Activated naive CD4-positive, alpha-beta T cell treated with anti-CD3 and anti-CD28 coated beads, Interleukin-2, amount 50 U/mL, for 24 hours (primary cell): ENCODE data around the gene RBM12.
"Not testable (repeated sequence)": the region's sequence is repeated elsewhere in the genome, so short reads cannot be mapped to it uniquely, and the experiment has no call there.

Source experiments
- H3K27ac Mint-ChIP-seq: one replicate; pipeline ENCODE4 v1.8.0; 2021; ENCODE audit warnings: mild to moderate bottlenecking, mixed read lengths
- H3K27me3 Mint-ChIP-seq: one replicate; pipeline ENCODE4 v1.8.0; 2021; ENCODE audit warnings: mixed read lengths
- H3K36me3 Mint-ChIP-seq: one replicate; pipeline ENCODE4 v1.8.0; 2021; ENCODE audit warnings: mixed read lengths
- H3K4me1 Mint-ChIP-seq: one replicate; pipeline ENCODE4 v1.8.0; 2021; ENCODE audit warnings: mixed read lengths
- H3K4me3 Mint-ChIP-seq: one replicate; pipeline ENCODE4 v1.8.0; 2021; ENCODE audit warnings: mild to moderate bottlenecking, mixed read lengths
- H3K9me3 Mint-ChIP-seq: one replicate; pipeline ENCODE4 v1.8.0; 2021; ENCODE audit warnings: mixed read lengths

Gene RBM12

DNA sequence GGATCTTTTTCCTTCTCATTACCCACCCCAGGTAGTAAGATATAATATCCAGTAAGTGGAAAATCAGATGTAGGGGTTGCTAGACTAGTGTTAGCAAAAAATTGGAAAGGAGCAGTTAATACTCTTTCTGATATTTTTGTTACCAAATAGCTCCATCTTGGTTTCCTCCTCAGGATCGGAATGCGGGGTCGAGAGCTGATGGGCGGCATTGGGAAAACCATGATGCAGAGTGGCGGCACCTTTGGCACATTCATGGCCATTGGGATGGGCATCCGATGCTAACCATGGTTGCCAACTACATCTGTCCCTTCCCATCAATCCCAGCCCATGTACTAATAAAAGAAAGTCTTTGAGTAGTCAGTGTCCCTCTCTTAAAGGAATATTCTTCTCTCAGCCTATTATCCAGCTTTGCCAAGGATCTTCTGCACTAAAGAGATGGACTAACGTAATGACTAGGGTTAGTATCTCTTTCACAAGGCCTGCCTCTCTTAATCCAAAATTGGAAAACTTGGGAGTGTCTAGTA lies 36.0 kb upstream of the RBM12 start:
- Mint-ChIP-seq H3K36me3 (peaks cover 13% of the 10 kb centered on the region), H3K4me1 (peaks cover 54% of the 10 kb centered on the region), H3K9me3 (no peaks in the 10 kb centered on the region), H3K27ac (peak overlapping the region; percentile 92), H3K4me3 (peak overlapping the region; percentile 97), H3K27me3 (no peaks in the 10 kb centered on the region)

DNA sequence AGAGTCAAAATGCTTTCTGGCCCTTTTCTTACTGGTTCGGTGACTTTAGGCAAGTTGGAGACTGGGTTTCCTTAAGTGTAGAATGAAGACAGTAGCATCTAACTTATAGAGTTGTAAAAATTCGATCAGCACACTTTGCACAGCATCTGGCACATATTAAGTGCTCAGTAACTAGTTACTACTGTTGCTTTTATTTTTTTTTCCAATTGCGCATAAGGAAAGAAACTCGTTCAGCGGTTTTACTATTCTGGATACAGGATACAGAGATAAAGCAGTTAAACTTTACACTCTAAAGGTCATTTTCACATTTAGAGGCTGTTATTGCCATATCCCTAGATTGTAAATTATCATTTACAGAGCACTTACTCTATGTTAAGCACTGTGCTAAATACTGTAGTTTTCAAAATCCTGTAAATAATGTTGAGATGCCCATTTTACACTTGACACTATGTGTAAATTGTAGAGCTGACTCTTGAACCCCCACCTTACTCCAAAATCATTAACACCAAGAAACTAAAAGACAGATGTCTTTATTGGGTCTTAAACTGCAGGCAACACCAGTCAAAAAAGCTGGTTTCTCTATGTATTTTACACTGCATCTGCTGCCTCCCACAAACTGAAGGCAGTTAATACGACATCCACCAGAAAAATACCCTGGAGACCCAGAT lies 35.4 kb upstream of the RBM12 start:
- Mint-ChIP-seq H3K4me1 (peaks cover 59% of the 10 kb centered on the region), H3K9me3 (no peaks in the 10 kb centered on the region), H3K36me3 (peaks cover 15% of the 10 kb centered on the region), H3K27me3 (no peaks in the 10 kb centered on the region), H3K27ac (peak overlapping the region; percentile 92), H3K4me3 (peak overlapping the region; percentile 97)

DNA sequence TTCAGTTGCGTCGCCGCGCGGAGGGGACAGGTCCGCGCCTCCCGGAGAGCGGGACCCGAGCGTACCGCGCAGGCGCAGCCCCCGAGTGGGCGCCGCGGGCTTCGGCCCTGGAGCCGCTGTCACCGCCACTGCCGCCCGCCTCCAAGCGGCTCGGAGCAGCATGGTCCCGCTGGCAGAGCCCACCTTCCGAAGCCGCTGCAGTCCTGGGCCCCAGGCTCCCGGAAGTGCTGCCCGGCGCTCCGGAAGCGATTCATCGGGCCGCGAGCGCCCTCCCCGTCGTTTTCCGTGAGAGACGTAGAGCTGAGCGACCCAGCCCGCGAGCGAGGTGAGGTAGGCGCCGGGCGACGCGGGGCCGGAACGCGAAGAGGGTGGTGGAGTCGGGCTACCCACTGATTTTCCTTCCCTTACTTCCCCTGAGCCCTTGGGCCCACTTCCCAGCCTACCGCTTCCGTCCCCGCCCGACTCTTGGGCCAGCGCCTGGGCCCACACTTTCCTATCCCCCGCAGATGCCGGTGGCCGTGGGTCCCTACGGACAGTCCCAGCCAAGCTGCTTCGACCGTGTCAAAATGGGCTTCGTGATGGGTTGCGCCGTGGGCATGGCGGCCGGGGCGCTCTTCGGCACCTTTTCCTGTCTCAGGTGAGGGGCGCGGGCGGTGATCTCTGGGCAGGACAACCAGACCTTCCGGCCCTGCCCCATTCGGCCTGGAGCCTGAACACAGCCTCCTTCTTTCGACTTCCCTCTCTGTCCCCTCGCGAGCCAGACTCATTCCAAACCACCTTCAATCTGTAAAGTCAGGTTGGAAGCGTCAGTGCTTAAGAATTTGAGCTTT lies 34.6 kb upstream of the RBM12 start, which contains the start of the genes NFS1 and ROMO1:
NFS1 (minus strand) TSS at position 226 of the 830 bp plus-strand sequence; CDS start at position 162, 64 bp downstream.
ROMO1 (plus strand) TSS at position 279 of the 830 bp plus-strand sequence; CDS start at position 507, 228 bp downstream.
- H3K36me3 Mint-ChIP-seq = peaks cover 13% of the 10 kb centered on the region
- H3K27me3 Mint-ChIP-seq = no peaks in the 10 kb centered on the region

DNA sequence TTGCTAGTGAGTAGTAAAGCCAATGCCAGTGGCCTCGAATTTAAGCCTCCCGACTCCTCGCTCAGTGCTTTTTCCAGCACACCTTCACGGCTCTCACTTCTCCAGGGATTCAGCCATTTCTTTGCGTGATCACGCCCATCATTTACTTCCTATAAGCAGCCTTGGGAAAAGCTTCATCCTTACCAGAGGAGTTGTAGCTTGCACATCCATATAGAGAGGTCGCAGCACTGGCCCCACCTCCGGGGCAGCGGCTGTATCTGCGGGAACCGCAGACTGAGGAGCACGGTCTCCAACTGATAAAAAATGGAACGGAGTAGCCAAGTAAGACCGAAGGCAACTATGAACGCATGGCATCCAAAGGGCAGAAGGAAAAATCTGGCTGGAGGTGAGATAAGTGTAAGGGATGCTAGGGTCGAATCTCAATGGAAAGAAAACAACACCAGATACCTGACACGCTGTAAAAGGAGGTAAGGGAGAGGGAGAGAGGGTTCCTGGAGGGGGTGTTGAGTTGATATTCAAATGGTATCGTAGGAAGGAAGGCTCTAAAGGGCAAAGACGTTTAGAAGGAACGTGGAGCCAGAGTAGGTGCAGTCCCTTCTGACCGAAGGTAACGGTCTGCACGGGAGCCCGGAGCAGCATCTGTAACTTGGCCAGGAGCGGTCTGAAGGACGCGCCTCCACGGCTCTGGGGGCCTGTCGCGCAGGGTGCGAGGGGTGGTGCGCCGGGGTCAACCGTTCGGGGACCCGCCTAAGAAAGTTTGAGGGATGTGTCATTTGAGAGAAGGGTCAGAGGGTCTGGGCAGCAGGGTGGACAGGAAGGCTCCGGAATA lies 33.8 kb upstream of the RBM12 start:
- Mint-ChIP-seq H3K27ac (peak overlapping the region; percentile 96), H3K36me3 (peaks cover 10% of the 10 kb centered on the region), H3K27me3 (no peaks in the 10 kb centered on the region), H3K9me3 (no peaks in the 10 kb centered on the region), H3K4me1 (peaks cover 46% of the 10 kb centered on the region), H3K4me3 (peak overlapping the region; percentile 97)

More for the DNA sequence above, 34.6 kb upstream of the RBM12 start, which contains the start of the genes NFS1 and ROMO1:
- Mint-ChIP-seq H3K4me3 (peak within 1 kb of the TSS; percentile 97), H3K27ac (peak within 1 kb of the TSS; percentile 96), H3K4me1 (peaks cover 54% of the 10 kb centered on the region), H3K9me3 (no peaks in the 10 kb centered on the region)

- Mint-ChIP-seq H3K4me3 (peak overlapping the region; percentile 97), H3K9me3 (no peaks in the 10 kb centered on the region), H3K27ac (peak overlapping the region; percentile 96), H3K27me3 (no peaks in the 10 kb centered on the region), H3K4me1 (peaks cover 44% of the 10 kb centered on the region), H3K36me3 (peaks cover 9% of the 10 kb centered on the region)
Measured at GRCh38 chr20:35697696-35698297, 33.1 kb upstream of the RBM12 start.

DNA sequence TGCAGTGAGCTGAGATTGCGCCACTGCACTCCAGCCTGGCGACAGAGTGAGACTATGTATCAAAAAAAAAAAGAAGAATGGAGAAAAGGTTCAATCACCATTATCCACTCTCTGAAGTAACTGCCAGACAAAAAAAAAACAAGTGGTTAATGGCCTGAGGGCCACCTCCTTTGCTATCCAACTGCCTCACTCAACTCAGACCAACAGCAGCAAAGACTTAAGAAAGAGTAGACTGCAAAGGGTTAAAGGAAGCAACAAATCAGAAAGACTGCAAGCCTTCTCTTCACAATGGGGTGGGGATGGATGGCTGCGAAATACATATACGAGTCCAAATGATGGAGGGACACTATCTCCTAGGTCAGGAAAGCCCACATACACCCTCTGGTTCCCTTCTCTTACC lies 31.3 kb upstream of the RBM12 start:
- Mint-ChIP-seq H3K4me3 (peak overlapping the region; percentile 30), H3K9me3 (no peaks in the 10 kb centered on the region), H3K27me3 (no peaks in the 10 kb centered on the region), H3K4me1 (peaks cover 34% of the 10 kb centered on the region), H3K27ac (peak overlapping the region; percentile 59), H3K36me3 (peaks cover 7% of the 10 kb centered on the region)

DNA sequence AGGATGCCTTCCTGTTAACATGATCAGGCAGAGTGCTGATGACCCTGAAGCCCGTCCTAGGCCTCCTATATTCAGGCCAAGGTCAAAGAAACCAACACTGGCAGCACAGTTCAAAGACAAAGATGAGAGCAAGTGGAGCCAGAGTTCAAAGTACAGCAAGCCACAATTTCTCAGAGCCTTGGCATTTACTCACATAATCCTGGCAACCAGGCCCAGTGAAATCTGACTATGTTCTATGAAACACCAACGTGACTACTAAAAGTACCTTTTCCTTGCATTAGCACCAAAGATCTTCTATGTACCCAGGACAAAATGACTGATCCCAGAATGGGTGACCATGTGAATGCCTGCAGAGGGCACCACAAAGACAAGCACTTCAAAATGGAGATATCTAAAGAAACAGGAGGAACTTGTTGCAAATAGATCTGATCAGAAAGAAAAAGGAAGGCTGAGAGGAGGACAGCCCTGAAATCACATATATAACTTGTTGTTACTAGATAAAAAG lies 30.6 kb upstream of the RBM12 start:
- H3K27ac Mint-ChIP-seq = no peak overlapping the region

GRCh38 chr20:35690265-35690664 lies 25.6 kb upstream of the RBM12 start:
- Mint-ChIP-seq H3K4me3 (no peak overlapping the region), H3K4me1 (peaks cover 1% of the 10 kb centered on the region), H3K9me3 (no peaks in the 10 kb centered on the region), H3K36me3 (peaks cover 15% of the 10 kb centered on the region), H3K27ac (no peak overlapping the region), H3K27me3 (no peaks in the 10 kb centered on the region)

More for the DNA sequence above, 30.6 kb upstream of the RBM12 start:
- Mint-ChIP-seq H3K4me3 (no peak overlapping the region), H3K36me3 (peaks cover 7% of the 10 kb centered on the region), H3K27me3 (no peaks in the 10 kb centered on the region), H3K4me1 (peaks cover 28% of the 10 kb centered on the region), H3K9me3 (no peaks in the 10 kb centered on the region)

DNA sequence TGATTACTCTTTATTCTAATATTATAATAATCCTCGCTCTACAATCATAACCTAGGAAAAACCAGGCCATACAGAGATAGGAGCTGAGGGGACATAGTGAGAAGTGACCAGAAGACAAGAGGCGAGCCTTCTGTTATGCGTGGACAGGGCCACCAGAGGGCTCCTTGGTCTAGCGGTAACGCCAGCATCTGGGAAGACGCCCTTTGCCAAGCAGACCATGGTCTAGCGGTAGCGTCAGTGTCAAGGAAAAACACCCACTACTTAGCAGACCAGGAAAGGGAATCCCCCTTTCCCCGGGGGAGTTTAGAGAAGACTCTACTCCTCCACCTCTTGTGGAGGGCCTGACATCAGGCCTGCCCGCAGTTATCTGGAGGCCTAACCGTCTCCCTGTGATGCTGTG lies 22.2 kb upstream of the RBM12 start:
- H3K4me1 Mint-ChIP-seq, H3K4me3 Mint-ChIP-seq, H3K9me3 Mint-ChIP-seq, H3K27ac Mint-ChIP-seq, H3K27me3 Mint-ChIP-seq: not testable (repeated sequence)
- H3K36me3 Mint-ChIP-seq = peaks cover 13% of the 10 kb centered on the region

- not testable (repeated sequence) for H3K27me3 Mint-ChIP-seq, H3K27ac Mint-ChIP-seq, H3K9me3 Mint-ChIP-seq, H3K4me1 Mint-ChIP-seq, H3K4me3 Mint-ChIP-seq
- H3K36me3 Mint-ChIP-seq = peaks cover 15% of the 10 kb centered on the region
Measured at GRCh38 chr20:35685368-35685767, 20.7 kb upstream of the RBM12 start.

DNA sequence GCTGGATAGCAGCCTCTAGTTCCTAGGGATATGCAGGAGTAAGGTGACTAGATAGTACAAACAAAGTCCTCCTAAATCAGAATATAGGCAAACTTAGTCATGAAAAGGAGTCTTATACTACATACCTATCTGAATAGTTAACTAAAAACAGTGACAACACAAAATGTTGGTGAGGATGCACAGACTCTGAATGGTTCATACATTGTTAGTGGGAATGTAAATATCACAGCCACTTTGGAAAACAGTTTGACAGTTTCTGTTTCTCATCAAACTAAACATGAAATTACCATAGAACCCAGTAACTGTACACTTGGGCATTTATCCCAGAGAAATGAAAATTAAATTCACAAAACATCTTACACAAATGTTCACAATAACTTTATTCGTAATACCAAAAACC lies 17.3 kb upstream of the RBM12 start:
- no peaks in the 10 kb centered on the region for H3K9me3 Mint-ChIP-seq
- H3K27ac Mint-ChIP-seq = no peak overlapping the region
- H3K4me3 Mint-ChIP-seq = no peak overlapping the region
- H3K27me3 Mint-ChIP-seq = no peaks in the 10 kb centered on the region
- H3K36me3 Mint-ChIP-seq = peaks cover 5% of the 10 kb centered on the region
- no peaks in the 10 kb centered on the region for H3K4me1 Mint-ChIP-seq

DNA sequence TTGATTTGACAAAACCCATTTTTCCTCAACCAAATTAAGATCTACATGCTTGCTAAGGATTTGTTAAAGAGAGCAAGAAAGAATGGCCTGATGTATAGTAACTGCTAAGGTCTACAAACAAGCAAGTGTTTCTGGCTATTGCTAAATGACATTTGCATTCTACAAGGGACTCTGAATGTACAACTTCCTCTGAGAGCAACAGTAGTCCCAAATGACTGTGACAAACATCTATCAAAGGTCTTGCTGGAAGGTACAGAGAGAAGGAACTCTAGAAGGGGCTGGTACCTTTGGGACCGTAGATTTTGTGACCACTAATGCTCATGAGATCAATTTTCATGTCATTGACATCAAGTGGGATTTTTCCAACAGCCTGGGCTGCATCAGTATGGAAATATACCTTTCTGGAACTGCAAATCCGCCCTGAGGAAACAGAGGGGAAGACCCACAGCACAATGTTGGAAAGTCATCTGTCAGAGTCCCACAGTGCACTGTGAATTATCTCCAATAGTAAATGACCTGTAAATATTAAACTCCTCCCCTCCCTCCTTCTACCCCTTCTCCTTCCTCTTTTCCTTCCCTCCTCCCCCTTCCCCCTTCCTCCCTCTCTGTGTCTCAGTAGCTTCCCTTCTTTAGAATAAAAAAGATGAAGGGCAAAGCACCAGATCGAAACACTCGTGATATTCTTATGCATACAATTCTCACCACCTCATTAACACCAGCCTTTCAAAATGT lies 15.9 kb upstream of the RBM12 start:
- H3K27ac Mint-ChIP-seq = no peak overlapping the region

DNA sequence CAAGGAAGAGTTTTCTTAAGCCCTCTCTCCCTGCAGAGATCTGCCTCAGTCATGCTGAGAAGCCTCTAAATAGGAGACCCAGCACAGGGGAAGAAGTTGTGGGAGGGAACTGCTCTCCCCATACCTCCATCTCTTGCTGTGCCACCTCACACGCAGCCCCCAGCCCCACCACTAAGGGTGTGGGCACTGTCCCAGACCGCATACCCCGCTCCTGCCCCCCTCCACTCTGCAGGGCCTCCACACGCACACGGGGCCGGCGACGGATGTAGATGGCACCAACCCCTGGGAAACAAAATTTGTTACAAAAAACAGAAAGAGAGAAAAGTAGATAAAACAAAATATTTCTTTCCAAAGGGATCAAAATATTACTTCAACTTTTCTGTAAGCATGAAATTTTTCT lies 10.2 kb upstream of the RBM12 start:
- no peak overlapping the region for H3K27ac Mint-ChIP-seq
- no peaks in the 10 kb centered on the region for H3K9me3 Mint-ChIP-seq
- H3K27me3 Mint-ChIP-seq = no peaks in the 10 kb centered on the region
- no peaks in the 10 kb centered on the region for H3K4me1 Mint-ChIP-seq
- no peak overlapping the region for H3K4me3 Mint-ChIP-seq
- peaks cover 12% of the 10 kb centered on the region for H3K36me3 Mint-ChIP-seq

More for the DNA sequence above, 15.9 kb upstream of the RBM12 start:
- no peak overlapping the region for H3K4me3 Mint-ChIP-seq
- H3K4me1 Mint-ChIP-seq = no peaks in the 10 kb centered on the region
- H3K9me3 Mint-ChIP-seq = no peaks in the 10 kb centered on the region
- no peaks in the 10 kb centered on the region for H3K27me3 Mint-ChIP-seq
- H3K36me3 Mint-ChIP-seq = peaks cover 4% of the 10 kb centered on the region

DNA sequence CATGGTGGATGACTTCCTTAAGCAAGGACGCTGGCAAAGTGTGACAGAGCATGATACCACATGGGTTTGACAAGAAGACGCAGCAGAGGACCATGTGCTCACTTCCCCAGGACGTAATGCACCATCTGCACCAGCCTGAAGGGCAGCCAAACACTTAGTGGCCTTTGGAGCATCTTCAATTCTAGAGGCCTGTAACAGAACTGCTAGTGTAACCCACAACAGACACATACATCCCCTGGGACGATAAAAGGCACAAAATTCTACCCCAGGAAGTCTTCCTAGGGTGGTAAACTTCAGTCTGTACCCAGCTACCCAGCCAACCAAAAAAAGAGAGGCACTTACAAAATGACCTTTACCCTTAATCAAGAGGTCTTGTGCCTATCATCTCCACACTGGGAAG lies 9.2 kb upstream of the RBM12 start:
- Mint-ChIP-seq H3K27me3 (no peaks in the 10 kb centered on the region), H3K4me3 (no peak overlapping the region), H3K9me3 (no peaks in the 10 kb centered on the region), H3K4me1 (no peaks in the 10 kb centered on the region), H3K36me3 (peaks cover 16% of the 10 kb centered on the region), H3K27ac (no peak overlapping the region)
